Esophagus squamous epithelium (tissue), 4 donors: ENCODE results near the gene RGS2.

Experiments used
- CTCF ChIP-seq, 6 experiments: fragments of 450-650 bp in 4 of 6; fragments of 200-600 bp in 2 of 6; sonication (generic) in 2 of 6; IDR thresholded peaks; one replicate each; pipeline ENCODE4 v1.5.1; 2016 to 2019; ENCODE audit warnings: antibody characterized with exemption in 6 of 6, mild to moderate bottlenecking in 4 of 6, moderate library complexity in 4 of 6
- POLR2A ChIP-seq, 4 donors: fragments of 450-650 bp; IDR thresholded peaks; one replicate each; pipeline ENCODE4 v1.6.1; 2017; ENCODE audit warnings: antibody characterized with exemption in 4 of 4, mild to moderate bottlenecking in 4 of 4, moderate library complexity in 3 of 4

DNA sequence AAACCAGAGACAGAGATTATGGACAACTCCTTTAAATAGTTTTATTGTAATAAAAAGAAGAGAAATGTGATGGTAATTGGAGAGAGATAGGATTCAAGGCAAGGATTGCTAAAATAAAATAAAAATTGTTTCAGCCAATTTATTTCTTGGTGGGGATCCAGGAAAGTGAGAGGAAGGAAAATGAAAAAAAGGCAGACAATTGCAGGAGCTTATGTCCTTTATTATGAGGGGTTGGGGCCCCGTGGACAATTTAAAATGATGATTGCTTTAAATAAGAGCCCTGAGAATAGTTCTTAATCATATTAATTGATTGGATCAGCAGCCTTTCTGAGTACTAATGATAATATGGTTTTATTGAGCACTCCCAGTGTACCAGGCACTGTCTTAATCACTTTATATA lies 40.2 kb downstream of the RGS2 start:
- TF ChIP-seq CTCF (IDR thresholded peaks at IDR 0.05): no peak
- no peak for TF ChIP-seq POLR2A (IDR thresholded peaks at IDR 0.05)
